Epithelial cell of esophagus (primary cell): ENCODE data around the gene RPL36A.

Source experiments
- DNase-seq: peaks from one replicate; pipeline ENCODE4 v3.0.0; 2010; ENCODE audit warnings: low read depth
- H3K4me3 ChIP-seq: 2 replicates; pipeline ENCODE4 v1.5.1; 2011; ENCODE audit warnings: mild to moderate bottlenecking, low read length, control low read depth
- TF ChIP-seq, protein P1 (sequence below): IDR thresholded peaks from 2 replicates; pipeline ENCODE4 v1.5.1; 2011; ENCODE audit warnings: low read depth, mild to moderate bottlenecking, low read length, control low read depth, inconsistent platforms; ENCODE audit not compliant: insufficient read depth; ENCODE audit errors: missing control alignments

Gene RPL36A

GRCh38 chrX:101370888-101371504, 19.8 kb upstream of the RPL36A start:
- TF ChIP-seq, protein P1, sequence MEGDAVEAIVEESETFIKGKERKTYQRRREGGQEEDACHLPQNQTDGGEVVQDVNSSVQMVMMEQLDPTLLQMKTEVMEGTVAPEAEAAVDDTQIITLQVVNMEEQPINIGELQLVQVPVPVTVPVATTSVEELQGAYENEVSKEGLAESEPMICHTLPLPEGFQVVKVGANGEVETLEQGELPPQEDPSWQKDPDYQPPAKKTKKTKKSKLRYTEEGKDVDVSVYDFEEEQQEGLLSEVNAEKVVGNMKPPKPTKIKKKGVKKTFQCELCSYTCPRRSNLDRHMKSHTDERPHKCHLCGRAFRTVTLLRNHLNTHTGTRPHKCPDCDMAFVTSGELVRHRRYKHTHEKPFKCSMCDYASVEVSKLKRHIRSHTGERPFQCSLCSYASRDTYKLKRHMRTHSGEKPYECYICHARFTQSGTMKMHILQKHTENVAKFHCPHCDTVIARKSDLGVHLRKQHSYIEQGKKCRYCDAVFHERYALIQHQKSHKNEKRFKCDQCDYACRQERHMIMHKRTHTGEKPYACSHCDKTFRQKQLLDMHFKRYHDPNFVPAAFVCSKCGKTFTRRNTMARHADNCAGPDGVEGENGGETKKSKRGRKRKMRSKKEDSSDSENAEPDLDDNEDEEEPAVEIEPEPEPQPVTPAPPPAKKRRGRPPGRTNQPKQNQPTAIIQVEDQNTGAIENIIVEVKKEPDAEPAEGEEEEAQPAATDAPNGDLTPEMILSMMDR: no peak
- H3K4me3 ChIP-seq: no peak overlapping the region
- no peak for DNase-seq

DNA sequence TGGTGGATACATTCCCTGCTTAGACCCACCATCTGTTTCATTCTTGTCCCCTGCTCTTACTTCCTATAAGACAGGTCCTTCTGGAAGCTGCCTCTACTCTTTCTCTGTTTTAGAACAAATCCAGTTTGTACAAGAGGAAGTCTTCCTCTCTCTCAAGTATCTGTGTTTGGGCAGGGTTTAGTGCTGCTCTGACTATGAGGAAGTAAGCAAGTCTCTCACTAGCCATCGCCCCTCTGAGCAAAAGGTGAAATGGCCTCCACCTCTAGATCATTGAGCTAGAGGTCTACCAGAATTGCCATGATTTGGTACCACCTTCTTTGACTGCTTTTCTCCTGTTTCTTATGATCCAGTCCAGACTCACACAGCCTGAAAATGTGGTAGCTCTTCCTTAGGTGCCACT, 13.3 kb upstream of the RPL36A start:
- H3K4me3 ChIP-seq: no peak overlapping the region
- no peak for DNase-seq
- TF ChIP-seq, protein P1: no peak

DNA sequence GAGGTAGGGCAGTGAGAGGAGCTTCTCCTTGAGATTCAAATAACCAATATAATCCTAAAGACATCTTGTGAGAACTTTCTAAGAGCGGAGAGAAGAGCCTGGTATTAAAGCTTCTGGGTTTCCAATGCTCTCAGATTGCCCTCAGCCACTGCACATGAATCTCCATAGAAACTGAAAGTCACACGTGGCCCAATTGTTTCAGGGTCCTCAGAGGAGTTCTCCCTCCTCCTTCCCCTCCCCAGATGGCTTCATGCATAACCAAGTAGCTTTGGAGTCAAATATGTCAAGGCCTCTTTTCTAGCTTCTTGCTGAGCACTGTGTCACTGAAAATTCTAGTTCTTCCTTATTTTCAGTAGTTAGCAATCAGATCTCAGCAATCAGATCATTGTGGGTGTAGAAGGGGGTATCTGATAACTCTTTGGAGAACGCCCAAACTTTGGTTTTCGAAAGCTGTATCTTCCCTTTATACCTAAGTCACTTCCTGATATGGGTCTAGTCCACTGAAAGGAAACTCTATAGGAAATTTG, 7.1 kb upstream of the RPL36A start:
- no peak overlapping the region for H3K4me3 ChIP-seq
- TF ChIP-seq, protein P1: no peak
- no peak for DNase-seq

GRCh38 chrX:101385026-101385684, 5.7 kb upstream of the RPL36A start:
- TF ChIP-seq, protein P1: no peak
- DNase-seq: no peak
- no peak overlapping the region for H3K4me3 ChIP-seq

- TF ChIP-seq, protein P1: no peak
- DNase-seq: no peak
- no peak within 1 kb of the TSS for H3K4me3 ChIP-seq
Observed at GRCh38 chrX:101385795-101386541, 4.8 kb upstream of the RPL36A start, which contains the start of gene BTK. TSS of gene BTK (minus strand) at chrX:101386191. CDS start at chrX:101375284, 10,907 bp downstream.

GRCh38 chrX:101386542-101386885, 4.3 kb upstream of the RPL36A start:
- DNase-seq: no peak
- TF ChIP-seq, protein P1: no peak
- no peak overlapping the region for H3K4me3 ChIP-seq
